ENCODE results near the gene CDR2L. TPM values are rescaled to one million over a fixed set of nuclear protein-coding genes. Genes with fewer than 3 reads are reported as not detected.
A peak's percentile ranks its signal among the peaks of the same experiment; 100 is the strongest.
"Not testable (repeated sequence)": the region's sequence is repeated elsewhere in the genome, so short reads cannot be mapped to it uniquely, and the experiment has no call there.

The CDR2L gene
- total and polyA plus RNA-seq, 9 donors = 2.1 to 19.2 (median 5.2) TPM

- intact Hi-C loops (cut with DNase I) = loop anchor here (5.0 to 10.0 kb wide), 4 partner anchors 50 to 240 kb away; partner anchors contain the start of genes NUP85 (in 3 of the 4) and MRPL58 (in 1 of the 4)
- Histone ChIP-seq H3K4me3 (no peak overlapping the region), H3K9me3 (no peaks in the 10 kb centered on the region), H3K27ac (no peak overlapping the region), H3K4me1 (ENCODE audit: insufficient read depth) (no peaks in the 10 kb centered on the region), H3K36me3 (no peaks in the 10 kb centered on the region), H3K27me3 (no peaks in the 10 kb centered on the region)
- TF ChIP-seq EP300 (IDR thresholded peaks at IDR 0.05) (no peak), POLR2A (IDR thresholded peaks at IDR 0.05) (no peak), CTCF (IDR thresholded peaks at IDR 0.05) (no peak)
- DNase-seq = no peak
- WGBS, 3 donors = 72 to 76% (median 75%) methylated on average over 14 of the region's 14 CpGs
Observed at GRCh38 chr17:74964988-74965622, 22.3 kb upstream of the CDR2L start.

DNA sequence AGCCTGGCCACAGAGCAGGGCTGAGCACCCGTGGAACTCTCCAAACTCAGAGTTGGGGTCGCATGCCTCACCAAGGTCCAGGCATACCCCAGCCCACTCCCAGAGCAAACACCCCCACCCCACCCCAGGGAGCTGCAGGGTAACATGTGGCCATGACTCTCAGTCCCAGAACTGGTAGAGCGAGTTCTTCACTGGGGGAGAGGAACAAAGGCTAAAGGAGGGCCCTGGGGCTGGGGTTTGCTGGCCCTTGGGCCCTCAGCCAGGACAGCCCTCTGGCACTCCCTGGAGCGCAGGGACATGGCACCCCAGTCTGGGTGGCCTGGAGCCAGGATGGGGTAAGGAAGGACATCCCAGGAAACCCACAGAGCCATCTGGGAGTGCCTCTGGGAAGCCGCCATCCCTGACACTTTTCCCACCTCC, 19.1 kb upstream of the CDR2L start:
- Histone ChIP-seq H3K9me3 (no peaks in the 10 kb centered on the region), H3K27ac (no peak overlapping the region), H3K36me3 (no peaks in the 10 kb centered on the region), H3K4me1 (ENCODE audit: insufficient read depth) (peaks cover 7% of the 10 kb centered on the region), H3K4me3 (no peak overlapping the region), H3K27me3 (no peaks in the 10 kb centered on the region)
- intact Hi-C loops (cut with DNase I) = loop anchor here (10.0 kb wide), 3 partner anchors 46 to 236 kb away; partner anchors contain the start of genes NUP85 (in 3 of the 4) and MRPL58 (in 1 of the 4)
- no peak for DNase-seq
- no peak for TF ChIP-seq POLR2A (IDR thresholded peaks at IDR 0.05)
- TF ChIP-seq EP300 (IDR thresholded peaks at IDR 0.05) = no peak
- no peak for TF ChIP-seq CTCF (IDR thresholded peaks at IDR 0.05)
- 70 to 81% (median 71%) methylated on average over 5 of the region's 5 CpGs for WGBS, 3 donors

DNA sequence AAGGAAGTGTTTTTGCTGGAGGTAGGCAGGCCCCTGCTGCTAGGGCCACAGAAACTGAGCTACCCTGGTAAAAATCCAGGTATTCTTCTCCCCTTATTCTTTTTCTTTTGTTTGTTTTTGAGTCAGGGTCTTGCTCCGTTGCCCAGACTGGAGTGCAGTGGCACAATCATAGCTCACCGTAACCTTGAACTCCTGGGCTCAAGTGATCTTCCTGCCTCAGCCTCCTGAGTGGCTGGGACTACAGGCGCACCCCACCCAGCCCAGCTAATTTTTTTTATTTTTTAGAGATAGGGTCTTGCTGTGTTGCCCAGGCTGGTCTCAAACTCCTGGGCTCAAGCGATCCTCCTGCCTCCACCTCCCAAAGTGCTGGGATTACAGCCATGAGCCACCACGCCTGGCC, 17.9 kb upstream of the CDR2L start:
- H3K36me3 ChIP-seq; H3K4me3 ChIP-seq; H3K27ac ChIP-seq; H3K27me3 ChIP-seq; H3K4me1 ChIP-seq (ENCODE audit: insufficient read depth); H3K9me3 ChIP-seq; DNase-seq: not testable (repeated sequence)
- WGBS, 3 donors = 87 to 90% (median 89%) methylated on average over 5 of the region's 5 CpGs
- intact Hi-C loops (cut with DNase I) = loop anchor here (10.0 kb wide), 3 partner anchors 45 to 235 kb away; partner anchors contain the start of genes NUP85 (in 3 of the 4) and MRPL58 (in 1 of the 4)

- H3K27ac ChIP-seq = no peak overlapping the region
- intact Hi-C loops (cut with DNase I) = no loop called here
- H3K4me1 ChIP-seq (ENCODE audit: insufficient read depth) = peaks cover 7% of the 10 kb centered on the region
- H3K4me3 ChIP-seq = no peak overlapping the region
- DNase-seq = no peak
- 76 to 95% (median 84%) methylated on average over 3 of the region's 3 CpGs for WGBS, 3 donors
- H3K36me3 ChIP-seq = no peaks in the 10 kb centered on the region
- no peaks in the 10 kb centered on the region for H3K9me3 ChIP-seq
- TF ChIP-seq CTCF (IDR thresholded peaks at IDR 0.05) = no peak
- no peaks in the 10 kb centered on the region for H3K27me3 ChIP-seq
Observed at GRCh38 chr17:74970395-74970794, 17.0 kb upstream of the CDR2L start.

- Histone ChIP-seq H3K9me3 (no peaks in the 10 kb centered on the region), H3K4me3 (peak overlapping the region; percentile 44), H3K27me3 (no peaks in the 10 kb centered on the region), H3K27ac (no peak overlapping the region), H3K4me1 (ENCODE audit: insufficient read depth) (peaks cover 7% of the 10 kb centered on the region), H3K36me3 (no peaks in the 10 kb centered on the region)
- intact Hi-C loops (cut with DNase I) = no loop called here
- DNase-seq = no peak
- no peak for TF ChIP-seq CTCF (IDR thresholded peaks at IDR 0.05)
- TF ChIP-seq POLR2A (IDR thresholded peaks at IDR 0.05) = no peak
- no peak for TF ChIP-seq EP300 (IDR thresholded peaks at IDR 0.05)
- 85 to 87% (median 85%) methylated on average over 8 of the region's 8 CpGs for WGBS, 3 donors
Observed at GRCh38 chr17:74971069-74971841, 16.2 kb upstream of the CDR2L start.

Measured in ovary (tissue), 9 donors.